CD1c-positive myeloid dendritic cell (primary cell): ENCODE data around the gene SLC24A3.
A peak's percentile ranks its signal among the peaks of the same experiment; 100 is the strongest.

Experiments used
- DNase-seq: peaks from one replicate; pipeline ENCODE4 v3.0.0-alpha.2; 2016; ENCODE audit errors: extremely low spot score

Gene SLC24A3

DNA sequence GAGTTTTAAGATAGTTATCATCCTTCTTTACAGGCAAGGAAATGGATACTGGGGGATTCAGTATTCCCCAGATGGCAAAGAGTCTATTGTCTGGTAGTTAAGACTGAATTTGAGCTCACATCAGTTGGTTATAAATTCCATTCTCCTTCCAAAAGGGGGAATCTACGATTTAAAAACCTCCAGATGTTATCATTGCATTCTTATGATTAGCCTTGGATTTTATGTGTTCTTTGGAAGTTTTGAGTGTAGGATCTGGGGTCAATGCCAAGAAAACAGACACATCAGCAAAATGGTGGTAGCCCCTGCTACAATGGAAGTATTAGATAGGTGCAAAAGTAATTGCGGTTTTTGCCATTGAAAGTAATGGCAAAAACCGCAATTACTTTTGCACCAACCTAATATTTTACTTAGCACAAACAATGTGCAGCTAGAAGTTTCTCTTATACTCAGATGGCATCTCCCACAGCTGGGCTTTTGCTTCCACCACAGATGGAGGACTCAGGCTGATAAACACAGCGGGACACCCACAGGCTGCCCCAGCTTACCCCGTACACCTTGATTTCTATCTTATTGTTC, 377.4 kb downstream of the SLC24A3 start:
- DNase-seq: no peak

DNA sequence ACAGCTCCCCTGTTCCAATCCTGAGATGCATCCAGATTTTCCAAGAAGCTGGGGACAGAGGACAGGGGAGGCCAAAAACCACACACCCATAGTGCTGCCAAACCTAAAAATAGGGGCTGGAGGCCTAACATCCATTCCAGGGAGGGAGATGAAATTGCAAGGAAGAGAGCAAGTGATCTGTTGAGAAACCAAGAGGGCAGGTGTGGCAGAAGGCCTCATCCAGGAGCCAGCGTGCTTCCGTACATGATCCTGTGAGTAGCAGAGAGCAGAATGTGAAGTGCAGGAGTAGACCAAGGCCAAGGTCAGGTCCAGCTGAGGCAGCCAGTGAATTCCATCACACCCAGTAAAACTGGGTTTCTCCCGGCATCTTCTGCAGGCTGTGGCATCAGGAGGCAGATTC, 377.9 kb downstream of the SLC24A3 start:
- no peak for DNase-seq

DNA sequence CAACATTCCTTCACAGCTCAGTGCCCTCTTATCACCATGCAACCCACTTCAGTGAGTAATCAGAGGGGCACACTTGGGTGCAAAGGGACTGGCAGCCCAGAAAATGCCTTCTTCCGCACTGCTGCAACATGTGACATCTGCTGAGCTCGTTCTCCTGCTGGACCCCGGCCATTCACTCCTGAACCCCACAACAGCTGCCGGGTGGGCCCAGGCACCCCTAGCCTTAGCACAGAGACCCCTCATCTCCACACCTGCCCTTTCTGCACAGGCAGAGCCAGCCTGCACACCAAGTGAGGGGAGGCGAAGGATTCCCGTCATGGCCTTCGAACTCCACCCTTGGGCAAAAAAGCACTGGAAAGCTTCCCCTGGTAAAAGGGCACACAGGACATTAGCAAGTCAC, 381.3 kb downstream of the SLC24A3 start:
- no peak for DNase-seq

DNA sequence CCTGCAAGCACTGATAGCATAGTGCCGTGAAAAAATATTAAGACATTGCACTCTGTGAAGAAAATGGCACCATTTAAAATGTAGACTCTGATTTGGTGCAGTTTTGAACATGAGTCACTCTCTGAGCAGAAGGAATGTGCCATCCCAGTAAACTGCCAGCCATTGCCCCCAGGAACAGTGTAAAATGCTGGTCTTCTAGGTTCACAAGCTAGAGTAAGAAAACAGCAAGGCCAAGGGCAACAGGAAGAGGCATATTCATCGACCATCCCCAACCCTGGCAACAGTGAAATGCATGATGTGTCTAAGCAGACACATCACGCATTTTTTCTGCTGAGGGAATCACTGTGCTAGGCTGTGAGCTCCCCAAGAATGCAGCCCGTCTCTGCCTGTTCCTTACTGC, 382.5 kb downstream of the SLC24A3 start:
- no peak for DNase-seq

DNA sequence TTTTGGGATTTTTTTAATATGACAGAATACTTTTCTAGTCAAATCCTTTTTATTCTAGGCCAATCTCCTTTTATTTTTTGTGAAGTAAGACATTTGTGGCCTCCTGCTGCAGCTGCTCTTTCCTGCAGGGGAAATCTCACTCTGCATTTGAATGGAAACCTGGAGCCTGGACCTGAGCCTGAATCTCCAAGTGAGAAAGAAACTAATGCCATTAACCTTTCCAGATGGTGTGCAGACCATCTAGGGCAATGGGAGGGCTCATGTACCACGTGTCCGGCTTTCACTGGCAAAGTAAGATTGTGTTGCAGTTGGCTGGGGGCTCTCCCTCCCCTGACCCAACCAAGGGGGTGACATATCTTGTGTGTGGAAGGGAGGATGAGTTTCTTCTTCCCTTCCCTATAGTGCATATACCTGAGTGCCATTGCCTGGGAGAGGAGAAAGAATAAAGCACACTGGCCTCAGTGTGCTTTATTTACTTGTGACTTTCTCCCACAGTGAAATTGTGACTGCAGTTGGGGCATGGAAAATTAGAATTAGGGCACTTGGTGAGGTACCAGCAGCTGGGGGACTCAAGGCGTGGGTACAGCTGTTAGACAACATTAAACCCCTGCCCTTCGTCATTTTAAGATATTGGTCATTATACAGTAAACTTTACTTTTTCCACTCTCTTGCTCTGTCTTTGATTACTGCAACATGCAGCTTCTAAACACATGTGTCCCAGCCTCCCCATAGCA, 385.8 kb downstream of the SLC24A3 start:
- DNase-seq: no peak

DNA sequence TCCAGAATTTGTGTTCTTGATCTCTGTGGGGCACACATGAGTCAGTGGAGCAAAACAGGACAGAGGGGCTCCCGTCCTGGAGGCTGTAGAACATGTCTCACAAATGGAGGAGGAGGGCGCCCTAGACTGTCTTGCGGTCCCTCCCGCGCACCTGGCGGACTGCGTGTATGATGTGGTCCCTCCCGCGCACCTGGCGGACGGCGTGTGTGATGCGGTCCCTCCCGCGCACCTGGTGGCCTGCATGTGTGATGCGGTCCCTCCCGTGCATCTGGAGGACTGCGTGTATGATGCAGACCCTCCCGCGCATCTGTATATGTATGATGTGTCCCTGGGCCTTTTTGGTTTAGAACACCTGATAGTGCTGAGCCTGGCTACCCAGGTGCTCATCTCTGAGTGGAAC, 386.8 kb downstream of the SLC24A3 start:
- no peak for DNase-seq

DNA sequence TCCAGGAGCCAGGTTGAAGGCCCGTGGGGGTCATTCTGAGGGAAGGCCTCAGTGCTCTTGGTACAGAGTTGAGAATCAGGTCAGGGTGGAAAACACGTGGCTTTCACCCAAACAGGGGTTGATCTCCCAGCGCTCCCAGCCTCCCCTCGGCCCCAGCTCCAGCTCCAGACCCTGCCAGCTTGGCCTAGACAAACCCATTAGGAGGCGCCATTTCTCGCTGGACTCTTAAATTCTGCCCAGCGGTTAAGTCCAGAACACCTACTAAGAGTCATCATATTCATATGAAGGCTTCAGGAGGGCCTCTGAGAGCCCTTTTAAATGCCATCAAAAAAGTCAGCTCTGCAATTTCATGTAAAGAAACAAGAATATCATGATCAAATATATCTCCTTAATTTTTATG, 387.6 kb downstream of the SLC24A3 start:
- no peak for DNase-seq

DNA sequence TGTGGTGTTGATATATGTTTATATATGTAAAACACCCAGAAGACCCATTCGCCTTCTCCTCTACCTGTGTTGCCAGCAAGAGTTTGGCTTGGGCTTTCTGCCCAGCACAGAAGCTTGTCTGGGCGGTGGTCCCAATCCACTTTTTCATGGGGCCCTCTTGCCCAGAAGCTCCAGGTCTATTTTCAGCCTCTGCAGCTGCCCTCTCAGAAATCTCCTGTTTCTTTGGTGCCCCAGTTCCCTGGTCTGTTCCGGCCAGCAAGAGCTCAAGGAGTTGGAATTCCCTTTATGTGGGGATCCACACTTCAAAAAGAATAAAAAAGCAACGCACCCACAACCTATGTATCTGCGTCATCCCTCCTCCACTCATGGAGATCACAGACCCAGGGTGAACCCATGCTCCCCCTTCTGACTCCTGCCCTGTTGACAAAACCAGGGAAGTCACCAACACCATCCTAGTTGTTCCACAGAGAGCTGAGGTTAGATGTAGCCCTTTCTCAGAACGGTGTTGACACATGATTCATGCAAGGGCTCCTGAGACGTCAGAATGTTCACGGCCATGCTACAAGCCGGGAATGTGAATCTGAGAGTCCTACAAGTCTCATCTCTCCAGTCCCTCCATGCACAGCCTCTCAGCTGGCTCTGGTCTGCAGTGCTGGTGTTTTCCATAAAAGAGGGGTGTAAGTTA, 388.8 kb downstream of the SLC24A3 start:
- no peak for DNase-seq

DNA sequence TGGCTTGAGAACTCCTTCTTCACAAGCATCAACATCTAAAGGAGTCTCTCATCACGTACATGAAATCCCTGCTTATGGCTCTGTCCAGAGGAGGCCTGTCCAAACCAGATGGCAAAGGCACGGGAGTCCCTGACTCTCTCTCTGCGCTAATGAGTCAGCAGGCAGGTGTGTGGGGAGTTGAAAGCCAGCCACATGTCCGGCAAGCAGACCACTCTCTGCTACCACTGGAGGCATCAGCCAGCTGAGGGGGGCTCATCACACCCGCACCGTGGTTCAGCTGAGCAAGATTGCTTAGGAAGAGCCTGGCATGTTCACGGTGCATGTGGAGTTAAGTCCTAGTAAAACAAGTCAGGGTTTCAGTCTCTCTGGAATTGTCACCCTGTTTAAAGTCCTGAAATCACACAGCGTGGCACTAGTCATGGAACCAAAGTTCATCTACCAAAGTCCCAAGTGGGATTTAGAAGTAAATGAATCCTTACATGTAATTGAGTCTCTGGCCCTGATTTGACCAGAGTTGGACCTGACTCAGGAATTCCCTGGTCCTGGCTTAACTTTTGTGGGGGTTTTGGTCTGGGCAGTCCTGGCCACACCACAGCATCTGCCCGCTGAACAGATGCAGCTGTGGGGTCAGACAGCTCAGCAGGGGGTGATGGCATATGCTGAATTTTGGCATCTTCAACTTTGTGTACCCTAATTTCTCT, 390.4 kb downstream of the SLC24A3 start:
- no peak for DNase-seq

DNA sequence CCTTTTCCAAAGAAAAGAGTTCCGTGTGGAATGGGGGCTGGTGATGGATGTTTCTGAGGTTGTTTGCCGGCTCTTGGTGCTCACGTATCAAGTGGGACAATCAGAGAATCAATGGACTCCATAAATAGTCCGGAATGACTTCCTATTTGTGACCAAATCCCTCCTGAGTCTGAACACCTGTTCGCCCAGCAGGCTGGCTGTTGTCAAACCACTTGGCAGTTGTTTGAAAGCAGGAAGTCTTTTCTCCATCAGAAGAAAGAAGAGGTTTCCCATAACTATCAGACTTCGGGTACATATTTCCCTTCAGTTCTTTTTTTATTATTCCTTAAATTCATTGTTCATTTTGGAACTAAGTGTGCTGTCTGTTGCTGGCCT, 390.9 kb downstream of the SLC24A3 start:
- no peak for DNase-seq

DNA sequence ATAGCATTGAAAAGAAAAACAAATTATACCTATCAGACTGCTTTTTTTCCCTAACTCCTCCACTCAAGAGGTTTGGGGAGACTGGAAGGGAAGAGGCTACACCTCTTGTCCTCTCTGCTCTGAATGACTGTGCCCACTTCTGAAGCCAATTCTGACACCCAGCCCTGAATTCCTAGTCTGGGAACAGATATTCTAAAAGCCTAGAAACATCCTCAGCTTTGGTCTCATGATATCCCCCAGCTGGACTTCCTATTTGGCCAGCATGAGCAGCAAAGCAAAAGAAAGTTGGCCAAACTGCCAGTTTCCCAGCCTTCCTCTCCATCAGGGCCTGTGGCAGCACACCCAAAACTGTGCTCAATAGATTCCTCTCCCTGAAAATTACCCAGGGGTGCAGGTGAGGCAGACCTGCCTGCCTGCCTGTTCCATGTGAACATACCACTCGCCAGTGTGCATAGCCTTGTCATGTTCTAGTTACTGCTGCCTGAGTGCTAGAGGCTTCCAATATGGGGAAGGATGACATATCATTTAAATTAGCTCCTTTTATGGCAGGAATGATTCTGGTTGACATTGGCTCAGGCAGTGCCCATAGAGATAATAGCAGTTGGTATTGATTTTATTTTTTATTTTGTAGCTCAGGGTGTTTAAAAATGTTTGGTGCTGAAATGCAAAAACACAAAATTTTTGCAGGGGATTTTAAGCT, 393.5 kb downstream of the SLC24A3 start:
- no peak for DNase-seq

DNA sequence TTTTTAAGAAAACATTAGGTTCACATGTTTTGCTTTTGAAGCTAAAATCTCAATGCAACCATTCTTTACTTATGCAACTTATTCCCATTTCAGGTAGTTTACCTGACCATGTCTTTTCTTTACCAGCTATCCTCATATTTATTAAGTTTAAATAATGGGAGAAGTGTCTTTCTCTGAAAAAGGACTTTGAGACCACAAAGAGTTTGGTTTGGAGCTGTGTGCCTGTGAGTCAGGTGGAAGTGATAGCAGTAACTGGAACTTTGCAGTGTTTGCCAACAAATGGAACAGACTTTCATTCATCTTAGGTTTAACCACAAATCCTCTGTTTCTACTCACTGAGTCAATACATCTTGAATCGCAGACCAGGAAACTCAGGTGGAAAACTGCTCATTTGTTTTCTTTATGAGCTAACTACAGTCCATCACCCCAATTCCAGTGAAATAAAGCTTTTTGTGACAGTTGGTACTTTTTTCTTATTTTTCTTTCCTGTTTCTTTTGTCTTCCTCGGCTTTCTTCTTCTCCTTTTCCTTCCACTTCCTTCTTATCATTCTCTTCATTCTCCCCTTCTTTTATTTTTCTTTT, 397.3 kb downstream of the SLC24A3 start:
- no peak for DNase-seq

DNA sequence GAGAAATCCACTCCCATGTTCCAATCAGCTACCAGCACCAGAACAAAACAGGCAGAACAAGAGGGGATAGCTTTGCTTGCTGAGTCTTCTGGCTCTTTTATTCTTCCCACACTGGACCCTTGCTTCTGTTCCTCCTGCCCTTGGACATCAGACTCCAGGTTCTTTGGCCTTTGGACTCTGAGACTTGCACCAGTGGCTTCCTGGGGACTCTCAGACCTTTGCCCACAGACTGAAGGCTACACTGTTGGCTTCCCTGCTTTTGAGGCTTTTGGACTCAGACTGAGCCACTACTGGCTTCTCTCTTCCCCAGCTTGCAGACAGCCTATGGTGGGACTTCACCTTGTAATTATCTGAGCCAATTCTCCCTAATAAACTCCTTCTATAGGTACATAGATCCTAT, 403.2 kb downstream of the SLC24A3 start:
- DNase-seq: no peak

DNA sequence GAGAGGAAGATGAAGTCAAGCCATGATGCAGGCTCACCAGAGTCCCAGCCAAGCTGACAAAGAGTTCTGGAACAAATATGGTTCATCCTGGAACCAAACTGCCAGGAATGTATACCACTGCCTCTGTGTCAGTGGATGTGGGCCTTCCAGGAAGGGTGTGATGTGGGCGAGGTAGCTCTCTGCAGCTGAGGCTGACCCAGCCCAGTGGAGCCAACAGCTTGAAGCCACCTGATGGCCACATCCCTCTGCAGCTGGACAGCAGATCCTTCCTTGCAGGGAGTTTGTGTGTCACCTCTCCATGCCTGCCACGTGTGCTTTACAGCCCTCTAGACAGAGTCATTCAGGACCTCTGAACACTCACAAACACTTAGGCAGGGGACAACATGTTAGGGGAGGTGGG, 403.6 kb downstream of the SLC24A3 start:
- DNase-seq: no peak

DNA sequence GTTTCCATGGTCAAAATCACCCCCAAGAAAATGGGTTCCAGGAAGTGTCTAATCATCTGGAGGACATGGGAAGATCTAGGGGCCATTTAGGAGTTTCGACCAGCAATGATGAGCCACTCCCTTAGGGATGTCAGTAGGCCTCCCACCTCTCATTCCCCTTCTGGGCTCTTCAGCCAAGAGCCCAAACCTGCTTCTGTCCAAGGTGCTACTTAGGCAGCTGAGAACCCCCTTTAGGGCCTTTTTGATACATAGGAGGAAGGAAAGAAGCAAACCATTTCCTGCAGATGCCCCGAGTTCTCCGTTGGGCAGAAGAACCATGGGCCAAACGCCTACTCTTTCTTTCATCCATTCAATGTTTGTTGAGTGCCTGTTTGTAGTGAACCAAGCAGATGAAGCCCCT, 404.2 kb downstream of the SLC24A3 start:
- no peak for DNase-seq

DNA sequence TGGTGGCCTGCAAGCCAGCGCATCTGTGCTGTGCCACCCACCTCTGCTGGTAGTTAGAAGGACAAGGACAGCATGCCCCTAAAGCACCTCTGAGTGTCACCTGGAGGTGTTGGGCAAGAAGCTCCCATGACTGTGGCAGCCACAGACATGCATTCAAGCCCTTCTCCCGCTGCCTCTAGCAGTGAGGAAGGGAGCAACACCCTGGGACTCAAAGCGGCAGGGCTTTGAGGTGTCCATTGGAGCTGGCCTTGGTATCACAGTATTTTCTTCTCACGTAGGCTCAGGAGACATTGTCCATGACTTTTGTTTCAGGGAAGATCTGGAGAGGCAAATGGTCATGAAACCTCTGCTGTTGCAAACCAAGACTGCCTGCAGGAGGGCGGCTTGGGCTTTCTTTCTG, 404.8 kb downstream of the SLC24A3 start:
- DNase-seq: no peak

DNA sequence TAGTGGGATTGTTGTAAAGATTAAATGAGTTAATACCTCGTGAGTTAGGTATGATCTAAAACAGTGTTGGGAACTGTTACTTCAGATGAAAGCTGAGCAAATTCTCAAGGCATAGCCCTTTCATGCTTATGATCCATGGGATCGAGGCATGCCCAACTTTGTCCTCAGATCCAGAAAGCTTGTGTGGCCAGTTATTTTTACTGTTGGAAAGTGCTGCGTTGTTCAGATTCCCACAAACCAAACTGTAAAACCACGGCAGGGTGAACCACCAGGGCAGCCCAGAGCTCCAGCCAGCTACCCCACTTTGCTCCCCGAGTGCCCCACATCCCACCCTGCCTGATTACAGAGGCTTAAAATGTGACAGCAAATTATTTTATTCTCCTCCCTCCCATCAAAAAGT, 406.3 kb downstream of the SLC24A3 start:
- DNase-seq: no peak

DNA sequence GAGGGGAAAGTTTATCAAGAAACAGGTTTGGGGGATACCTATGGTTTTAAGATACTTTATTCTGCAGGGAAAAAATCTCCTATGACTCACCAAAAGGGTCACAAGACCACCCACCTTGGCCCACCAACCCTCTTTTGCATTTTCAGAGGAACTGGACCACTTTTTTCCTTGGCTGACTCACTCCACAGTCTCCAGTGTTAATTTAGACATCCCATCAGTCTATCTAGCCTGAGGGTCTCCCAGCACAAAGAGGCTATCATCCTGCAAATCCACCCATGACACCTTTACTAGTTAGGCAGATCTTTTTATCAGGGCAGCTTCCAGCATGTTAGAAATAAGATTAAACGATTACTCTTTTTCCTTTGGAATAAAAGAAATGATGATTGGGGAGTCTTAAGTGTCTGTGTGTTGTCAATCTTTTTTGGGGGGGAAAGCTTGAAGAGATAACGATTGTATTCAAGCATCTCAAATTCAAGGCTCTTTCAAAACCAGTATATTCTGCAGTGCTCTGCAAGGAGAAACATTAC, 407.5 kb downstream of the SLC24A3 start:
- DNase-seq: no peak

DNA sequence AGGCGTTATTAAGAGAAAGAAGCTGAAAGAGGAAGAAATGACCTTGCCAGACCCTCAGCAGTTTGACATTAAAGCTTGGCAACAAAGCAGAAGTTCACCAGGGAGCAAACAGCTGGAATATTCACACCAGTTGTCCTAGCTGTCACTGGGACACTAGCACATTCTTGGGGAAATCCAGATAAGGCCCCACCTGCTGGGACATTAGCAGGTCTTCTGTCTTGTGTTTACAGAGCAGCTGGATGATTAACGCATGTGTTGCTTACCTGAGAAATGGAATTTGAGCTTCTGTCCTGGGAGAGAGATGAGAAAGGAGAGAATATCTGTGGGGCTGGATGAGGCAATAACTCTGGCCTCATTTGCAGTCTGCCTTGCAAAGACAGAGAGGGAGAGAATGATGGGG, 408.0 kb downstream of the SLC24A3 start:
- DNase-seq: peak; percentile 4

DNA sequence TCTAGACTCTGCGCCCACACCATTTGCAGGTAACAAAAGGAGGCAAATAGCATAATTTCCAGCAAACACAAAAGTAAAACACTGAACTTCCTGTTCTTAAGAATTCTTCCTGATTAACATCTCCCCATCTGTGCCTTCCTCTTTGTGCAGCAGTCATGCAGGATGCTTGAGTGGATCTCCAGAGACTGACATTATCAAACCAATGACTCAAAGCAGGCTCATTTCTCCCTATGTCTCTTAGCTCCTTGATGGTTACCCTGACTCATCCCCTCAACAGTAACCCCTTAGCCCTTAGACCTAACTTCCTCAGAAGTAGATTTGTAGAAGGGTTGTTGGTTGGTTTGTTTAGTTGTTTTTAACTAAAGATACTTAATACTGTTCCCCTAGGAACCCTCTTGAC, 408.6 kb downstream of the SLC24A3 start:
- DNase-seq: peak; percentile 60

DNA sequence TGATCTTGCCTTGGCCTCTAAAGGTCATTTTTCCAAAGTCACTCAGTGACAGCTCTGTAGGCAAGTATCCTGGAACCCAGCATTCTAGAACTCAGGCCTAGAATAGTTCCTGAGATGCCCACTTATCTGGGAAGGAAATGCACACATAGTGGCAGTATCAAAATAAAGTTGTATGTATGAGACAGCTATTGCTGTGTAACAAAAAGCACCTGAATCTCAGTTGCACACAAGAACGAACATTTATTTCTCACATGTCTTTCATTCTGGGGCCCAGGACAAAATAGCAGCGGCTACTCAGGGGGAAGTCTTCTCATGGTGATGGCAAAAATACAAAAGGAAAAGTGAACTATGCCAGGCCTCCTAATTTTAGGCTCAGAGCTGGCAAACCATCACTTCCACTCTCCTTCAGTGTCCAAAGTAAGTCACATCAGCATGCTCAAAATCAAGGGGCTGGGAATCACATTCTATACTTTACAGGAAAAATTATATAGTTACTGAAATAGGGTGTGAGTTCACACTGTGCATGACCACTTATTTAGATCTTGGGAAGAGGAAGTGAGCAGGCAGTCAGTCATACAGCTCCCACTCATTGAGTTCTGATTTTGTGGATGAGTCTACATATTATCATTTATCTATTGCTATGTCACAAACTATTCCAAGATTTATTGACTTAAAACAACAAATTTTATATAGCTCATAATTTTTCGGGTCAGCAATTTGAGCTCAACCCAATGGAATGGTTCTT, 412.0 kb downstream of the SLC24A3 start:
- DNase-seq: peak; percentile 56
